Inflammatory macrophage (primary cell): ENCODE results near the gene TMEM106C.

ENCODE experiments used
- DNase-seq, 2 donors: peaks; one replicate each; pipeline ENCODE4 v3.0.0-alpha.2; 2020 to 2022
- total RNA-seq, 18 experiments: gene quantifications; one replicate each; lab custom pipeline; 2026; ENCODE audit warnings: mixed read lengths in 6 of 18, inconsistent platforms in 2 of 18; lab: John Stamatoyannopoulos, UW

The TMEM106C gene, protein sequence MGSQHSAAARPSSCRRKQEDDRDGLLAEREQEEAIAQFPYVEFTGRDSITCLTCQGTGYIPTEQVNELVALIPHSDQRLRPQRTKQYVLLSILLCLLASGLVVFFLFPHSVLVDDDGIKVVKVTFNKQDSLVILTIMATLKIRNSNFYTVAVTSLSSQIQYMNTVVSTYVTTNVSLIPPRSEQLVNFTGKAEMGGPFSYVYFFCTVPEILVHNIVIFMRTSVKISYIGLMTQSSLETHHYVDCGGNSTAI
- total RNA-seq = 11.6 to 45.3 (median 27.6) reads per million in 18 experiments

DNA sequence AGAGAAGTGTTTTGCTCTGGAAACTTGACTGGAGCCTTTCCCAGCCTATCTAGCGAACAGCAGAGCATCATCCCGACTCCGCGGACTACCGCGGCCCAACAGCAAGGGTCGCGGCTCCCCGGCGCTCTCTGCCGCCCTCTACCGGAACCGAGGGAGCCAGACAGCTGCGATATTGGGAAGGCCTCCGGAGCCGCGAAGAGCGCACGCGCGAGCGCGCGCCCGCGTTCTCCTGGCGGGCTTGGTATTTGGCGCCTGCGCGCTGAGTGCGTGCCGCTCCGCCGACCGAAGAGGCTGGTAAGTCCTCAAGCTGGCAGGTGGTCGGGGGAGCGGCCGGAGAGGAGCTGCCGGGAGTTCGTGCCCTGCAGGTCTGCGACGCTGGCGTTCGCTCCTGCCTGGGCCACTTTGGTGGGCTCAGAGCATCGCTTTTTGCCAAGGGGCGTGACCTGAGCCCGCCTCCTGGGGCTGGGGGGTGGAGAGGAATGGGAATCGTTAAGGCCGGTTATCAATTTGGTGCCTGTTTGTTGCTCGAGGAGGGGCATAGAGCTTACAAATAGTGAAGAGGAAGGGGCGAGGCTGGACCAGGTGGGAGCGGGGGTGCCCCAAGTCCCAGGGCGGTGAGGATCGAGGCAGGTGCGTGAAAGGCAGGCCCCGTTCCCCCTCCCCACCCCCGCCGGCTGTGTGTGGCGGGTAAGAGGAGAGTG is at the start of gene TMEM106C:
TSS of gene TMEM106C (plus strand) at position 257 of the 701 bp plus-strand sequence. CDS start 641 bp downstream, outside the sequence.
- DNase-seq = peak; percentile 90 to 93

DNA sequence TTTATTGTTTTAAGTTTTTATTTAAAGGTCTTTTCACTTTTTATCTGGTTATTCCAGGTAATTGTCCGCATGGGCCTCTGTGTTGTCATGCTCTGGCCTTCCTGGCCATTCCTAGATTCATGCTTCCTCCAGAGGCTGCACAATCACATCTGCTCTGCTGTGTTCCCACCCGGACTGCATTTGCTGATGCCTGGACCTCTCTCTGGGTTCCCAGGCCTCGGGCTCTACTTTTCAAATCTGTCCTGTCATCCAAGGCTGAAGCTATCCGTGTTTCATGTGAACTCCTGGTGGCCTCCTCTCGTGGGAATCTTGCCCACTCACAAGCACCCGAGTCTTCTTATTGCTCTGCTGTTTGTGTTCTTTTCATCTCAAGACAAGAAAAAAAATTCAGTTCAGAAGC is 42.5 kb upstream of the TMEM106C start:
- no peak for DNase-seq

- no peak for DNase-seq
Measured at GRCh38 chr12:47921907-47922306, 41.5 kb upstream of the TMEM106C start.

DNA sequence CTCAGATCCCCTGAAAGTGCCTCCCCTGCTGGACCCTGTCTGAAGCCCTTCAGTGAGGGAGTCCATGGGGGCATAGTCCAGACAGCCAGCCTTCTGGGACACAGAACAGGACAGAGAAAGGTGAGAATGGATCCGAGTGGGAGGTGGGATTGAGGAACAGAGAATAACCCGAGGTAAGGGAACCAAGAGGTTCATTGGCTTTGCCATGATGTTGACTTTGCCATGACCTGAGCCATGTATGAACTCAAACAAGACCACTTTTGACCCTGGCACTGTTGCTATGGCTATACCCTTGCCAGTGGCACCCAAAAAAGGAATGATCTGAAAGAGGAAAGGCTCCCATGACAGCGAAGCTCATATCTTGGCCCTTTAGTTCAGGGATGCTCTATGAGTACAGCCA is 36.0 kb upstream of the TMEM106C start:
- DNase-seq = no peak

DNA sequence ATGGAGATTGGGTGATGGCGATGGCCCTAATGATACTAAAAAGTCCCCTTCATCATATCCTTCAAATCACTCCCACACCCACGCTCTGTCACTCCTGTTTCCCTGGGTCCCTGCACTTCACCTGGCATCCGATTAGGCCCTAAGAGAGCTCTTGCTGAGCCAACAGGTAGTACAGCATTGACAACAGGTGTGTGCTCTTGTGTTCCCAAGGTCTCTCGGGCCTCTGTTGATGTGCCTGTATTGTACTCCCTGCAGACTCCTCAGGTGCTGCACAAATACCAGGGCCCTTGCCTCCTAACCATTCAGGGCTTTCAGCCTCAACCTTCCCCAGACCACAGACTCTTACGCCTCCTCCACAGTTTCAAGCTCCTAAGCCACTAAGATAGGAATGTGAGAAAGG is 32.8 kb upstream of the TMEM106C start:
- no peak for DNase-seq

DNA sequence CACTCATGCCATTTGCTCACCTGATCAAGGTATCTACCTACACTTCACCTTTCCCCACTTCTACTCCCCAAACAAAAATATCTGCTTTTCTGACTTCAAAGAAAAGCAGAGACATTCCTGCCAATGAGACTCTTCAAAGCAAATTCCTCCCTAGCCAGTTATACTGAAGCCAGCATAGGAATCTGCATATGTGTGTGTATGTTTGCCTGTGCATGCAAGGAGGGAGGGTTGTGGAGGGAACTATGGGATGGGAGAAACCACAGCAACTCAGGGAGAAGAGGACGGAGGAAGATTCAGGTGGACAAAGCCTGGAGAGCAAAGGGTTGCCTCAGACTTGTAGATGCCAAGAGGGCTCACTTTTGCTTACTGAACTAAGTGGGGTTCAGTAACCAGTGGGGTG is 32.2 kb upstream of the TMEM106C start:
- DNase-seq = no peak

DNA sequence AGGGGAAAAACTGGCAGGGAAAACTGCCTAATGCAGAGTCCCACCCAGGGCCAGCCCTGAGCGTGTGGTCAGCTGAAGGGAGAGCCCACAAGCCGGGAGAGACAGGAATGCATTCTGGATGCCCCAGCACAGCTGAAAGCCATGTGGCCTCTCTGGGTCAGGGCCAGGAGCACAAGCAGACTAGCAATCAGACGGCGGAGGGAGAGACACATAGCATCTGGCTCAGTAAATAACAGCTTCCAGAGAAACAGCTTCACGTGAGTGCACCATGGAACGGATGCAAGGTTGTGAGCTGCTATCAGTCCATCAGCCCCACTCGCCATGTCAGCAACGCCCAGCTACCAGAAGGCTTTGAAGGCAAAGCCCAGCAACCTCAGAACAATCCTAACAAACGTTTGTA is 28.2 kb upstream of the TMEM106C start:
- no peak for DNase-seq

DNA sequence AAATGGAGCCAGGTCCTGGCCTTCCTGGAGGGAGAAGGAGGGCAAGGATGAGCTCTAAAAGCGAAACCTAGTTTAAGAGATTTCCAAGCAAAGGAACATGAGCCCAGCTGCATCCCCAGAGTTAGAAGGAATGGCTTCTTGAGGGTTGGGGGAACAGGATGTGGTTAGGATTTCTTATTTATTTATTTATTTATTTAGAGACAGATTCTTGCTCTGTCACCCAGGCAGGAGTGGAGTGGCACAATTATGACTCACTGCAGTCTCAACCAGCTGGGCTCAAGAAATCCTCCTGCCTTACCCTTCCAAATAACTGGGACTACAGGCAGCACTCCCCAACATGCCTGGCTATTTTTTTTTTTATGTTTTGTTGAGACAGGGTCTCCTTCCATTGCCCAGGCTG is 25.3 kb upstream of the TMEM106C start:
- DNase-seq = no peak

GRCh38 chr12:47938594-47938993 is 24.8 kb upstream of the TMEM106C start:
- no peak for DNase-seq

DNA sequence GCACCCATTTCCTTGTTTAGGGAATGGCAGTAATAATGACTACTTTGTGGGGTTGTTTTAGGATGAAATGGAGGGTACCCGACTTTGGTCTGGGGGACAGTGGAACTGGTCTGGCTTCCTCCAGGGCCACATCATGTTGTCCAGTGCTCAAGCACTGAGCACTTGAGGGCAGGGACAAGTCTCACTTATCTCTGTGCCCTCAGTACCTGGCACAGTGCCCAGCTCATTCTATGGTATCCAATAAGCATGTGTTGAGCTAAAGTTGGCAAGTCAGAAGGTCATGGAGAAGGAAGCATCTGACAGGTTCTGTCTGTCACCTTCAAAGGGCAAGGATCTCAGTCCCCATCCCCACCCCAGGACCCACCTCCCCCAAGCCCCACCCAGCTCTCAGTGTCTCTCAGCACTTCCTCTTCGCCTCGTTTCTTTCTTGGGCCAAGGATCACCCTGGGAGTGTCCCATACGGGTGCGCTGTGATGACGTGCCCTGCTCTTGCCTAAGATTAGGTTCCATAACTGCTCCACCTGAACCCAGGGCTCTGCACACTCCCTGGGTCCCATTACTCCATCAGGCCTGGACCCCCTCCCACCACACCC is 24.3 kb upstream of the TMEM106C start:
- no peak for DNase-seq

- DNase-seq = no peak
Measured at GRCh38 chr12:47940773-47941474, 22.5 kb upstream of the TMEM106C start.

- DNase-seq = peak; percentile 31 to 53
Measured at GRCh38 chr12:47941475-47941780, 22.0 kb upstream of the TMEM106C start.

DNA sequence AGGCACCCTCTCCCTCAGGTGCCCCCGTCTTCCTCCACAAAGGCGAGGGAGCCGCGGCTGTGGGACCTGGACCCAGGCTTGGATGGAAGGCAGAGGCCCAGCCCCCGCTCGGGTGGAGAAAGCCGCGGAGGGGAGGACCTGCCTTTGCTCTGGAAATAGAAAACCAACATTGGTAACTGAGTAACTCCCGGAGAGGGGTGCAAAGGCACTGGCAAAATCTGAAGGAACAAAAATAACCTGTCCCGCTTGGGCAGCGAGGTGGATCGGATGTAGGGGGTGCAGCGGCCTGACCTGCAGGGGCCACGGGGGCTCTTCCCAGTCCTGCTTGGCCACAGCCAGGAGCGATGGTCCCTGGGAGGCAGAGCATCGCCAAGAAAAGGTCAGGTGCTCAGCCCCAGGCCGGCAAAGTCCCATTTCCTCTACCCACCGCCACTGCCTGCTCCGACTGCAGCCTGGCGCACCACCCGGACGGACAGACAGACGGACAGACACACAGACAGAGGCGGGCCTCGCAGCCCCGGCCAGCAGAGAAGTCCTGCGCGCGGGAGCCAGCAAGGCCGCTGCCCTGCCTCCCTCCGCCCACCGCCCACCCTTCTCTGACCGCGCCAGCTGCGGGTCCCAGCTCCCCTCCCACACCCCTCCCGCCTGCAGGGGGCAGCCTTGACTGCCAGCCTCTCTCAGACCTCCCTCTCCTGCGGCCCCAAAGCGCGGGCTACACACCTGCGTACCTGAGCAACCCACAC is 21.4 kb upstream of the TMEM106C start:
- peak in 1 of 2 donors; percentile 25 for DNase-seq

- no peak for DNase-seq
Measured at GRCh38 chr12:47942614-47943225, 20.7 kb upstream of the TMEM106C start.

GRCh38 chr12:47943623-47944340 is 19.6 kb upstream of the TMEM106C start:
- no peak for DNase-seq

- no peak for DNase-seq
Measured at GRCh38 chr12:47944685-47945340, 18.6 kb upstream of the TMEM106C start.

- no peak for DNase-seq
Measured at GRCh38 chr12:47945341-47945728, 18.1 kb upstream of the TMEM106C start.

- peak; percentile 47 to 48 for DNase-seq
Measured at GRCh38 chr12:47946413-47947323, 16.7 kb upstream of the TMEM106C start.

DNA sequence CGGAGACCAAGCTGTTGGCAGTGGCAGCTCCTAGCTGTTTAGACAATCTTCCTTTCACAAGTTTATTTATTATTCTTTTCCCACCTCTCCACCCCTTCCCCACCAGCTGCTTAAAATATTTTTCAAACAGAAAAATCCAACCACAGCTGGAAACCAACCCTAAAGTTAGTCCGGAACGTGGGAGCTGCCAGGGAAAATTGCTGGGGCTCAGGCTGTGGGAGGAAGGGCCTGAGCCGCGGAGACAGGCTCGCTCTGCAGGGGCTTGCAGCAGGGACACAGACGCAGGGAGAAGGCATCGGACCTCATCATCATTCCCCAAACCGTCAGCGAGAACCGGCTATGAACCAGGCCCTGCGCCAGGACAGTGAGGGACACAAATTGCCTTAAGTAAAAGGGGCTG is 16.1 kb upstream of the TMEM106C start:
- DNase-seq = no peak
